CD14-positive monocyte (primary cell): ENCODE measurements around the gene HS6ST3. TPM values are rescaled to one million over a fixed set of nuclear protein-coding genes. Genes with fewer than 3 reads are reported as not detected.

Source experiments
- DNase-seq, 3 donors: peaks; one replicate each; pipeline ENCODE4 v3.0.0-alpha.2; 2011 to 2022
- H2AFZ ChIP-seq: 2 replicates; pipeline ENCODE4 v1.6.0; 2012; ENCODE audit warnings: mild to moderate bottlenecking, low read depth, low read length, inconsistent platforms; ENCODE audit not compliant: insufficient read depth, poor library complexity, severe bottlenecking
- H3K27ac ChIP-seq, 2 donors: 1 replicate in 1 of 2; 2 replicates in 1 of 2; pipeline ENCODE4 v1.5.1; 2012 to 2013; ENCODE audit warnings: low read length in 2 of 2, control low read depth in 1 of 2, inconsistent platforms in 1 of 2, low read depth in 1 of 2, mild to moderate bottlenecking in 1 of 2
- H3K27me3 ChIP-seq, 2 donors: one replicate each; pipeline versions ENCODE4 v1.6.0 to v1.6.1; 2011 to 2013; ENCODE audit warnings: low read length in 2 of 2; ENCODE audit not compliant: control insufficient read depth in 2 of 2, insufficient read depth in 2 of 2
- H3K36me3 ChIP-seq, 2 donors: replicated peaks in 1 of 2; 1 replicate in 1 of 2; 2 replicates in 1 of 2; pipeline versions ENCODE4 v1.5.1 to v1.6.1; 2012 to 2013; ENCODE audit warnings: low read length in 2 of 2, control low read depth in 1 of 2, inconsistent platforms in 1 of 2, mild to moderate bottlenecking in 1 of 2; ENCODE audit not compliant: insufficient read depth in 2 of 2, control insufficient read depth in 1 of 2
- H3K4me1 ChIP-seq, 2 donors: 1 replicate in 1 of 2; 2 replicates in 1 of 2; pipeline versions ENCODE4 v1.5.1 to v1.6.1; 2012 to 2013; ENCODE audit warnings: low read length in 2 of 2, control low read depth in 1 of 2, inconsistent platforms in 1 of 2, mild to moderate bottlenecking in 1 of 2, moderate library complexity in 1 of 2; ENCODE audit not compliant: insufficient read depth in 2 of 2, control insufficient read depth in 1 of 2
- H3K4me2 ChIP-seq: replicated peaks from 2 replicates; pipeline ENCODE3; 2012; ENCODE audit warnings: low read length, moderate library complexity, mild to moderate bottlenecking; ENCODE audit not compliant: poor library complexity, severe bottlenecking; ENCODE audit errors: extremely low read depth
- H3K4me3 ChIP-seq, 3 experiments: fragments of 200-600 bp in 1 of 3; sonication (generic) in 1 of 3; replicated peaks in 1 of 3; 1 replicate in 2 of 3; 2 replicates in 1 of 3; pipeline ENCODE4 v1.5.1; 2011 to 2013; ENCODE audit warnings: low read length in 3 of 3, mild to moderate bottlenecking in 3 of 3, control low read depth in 2 of 3, low read depth in 2 of 3, inconsistent platforms in 1 of 3, moderate library complexity in 1 of 3
- H3K79me2 ChIP-seq: 2 replicates; pipeline ENCODE4 v1.6.0; 2012; ENCODE audit warnings: mild to moderate bottlenecking, control low read depth, inconsistent platforms, low read length, moderate library complexity; ENCODE audit not compliant: insufficient read depth
- H3K9ac ChIP-seq: 2 replicates; pipeline ENCODE4 v1.6.0; 2017; ENCODE audit warnings: low read length, mild to moderate bottlenecking; ENCODE audit not compliant: insufficient read depth, poor library complexity, severe bottlenecking
- H3K9me3 ChIP-seq, 2 donors: replicated peaks in 1 of 2; 1 replicate in 1 of 2; 2 replicates in 1 of 2; pipeline versions ENCODE4 v1.5.1 to v1.6.1; 2012 to 2013; ENCODE audit warnings: low read length in 2 of 2, control low read depth in 1 of 2; ENCODE audit not compliant: control insufficient read depth in 1 of 2, insufficient read depth in 1 of 2
- H4K20me1 ChIP-seq: 2 replicates; pipeline ENCODE4 v1.6.0; 2012; ENCODE audit warnings: mild to moderate bottlenecking, low read length, control low read depth, moderate library complexity; ENCODE audit not compliant: insufficient read depth
- H3K27ac Mint-ChIP-seq, 7 donors: one replicate each; pipeline ENCODE4 v1.8.0; 2020; ENCODE audit warnings: mild to moderate bottlenecking in 7 of 7, mixed read lengths in 7 of 7, moderate library complexity in 6 of 7, inconsistent platforms in 2 of 7
- H3K27me3 Mint-ChIP-seq, 3 donors: one replicate each; pipeline ENCODE4 v1.8.0; 2021 to 2022; ENCODE audit warnings: low read depth in 3 of 3, mild to moderate bottlenecking in 3 of 3, mixed read lengths in 3 of 3, moderate library complexity in 3 of 3, inconsistent platforms in 1 of 3
- H3K36me3 Mint-ChIP-seq, 2 donors: one replicate each; pipeline ENCODE4 v1.8.0; 2020; ENCODE audit warnings: mixed read lengths in 2 of 2, inconsistent platforms in 1 of 2, mild to moderate bottlenecking in 1 of 2
- H3K4me1 Mint-ChIP-seq: one replicate; pipeline ENCODE4 v1.8.0; 2020; ENCODE audit warnings: mild to moderate bottlenecking, mixed read lengths
- H3K4me3 Mint-ChIP-seq, 2 donors: one replicate each; pipeline ENCODE4 v1.8.0; 2020; ENCODE audit warnings: mild to moderate bottlenecking in 2 of 2, mixed read lengths in 2 of 2, moderate library complexity in 1 of 2
- H3K9me3 Mint-ChIP-seq, 7 donors: one replicate each; pipeline ENCODE4 v1.8.0; 2020 to 2022; ENCODE audit warnings: mixed read lengths in 7 of 7, mild to moderate bottlenecking in 6 of 7, moderate library complexity in 6 of 7, inconsistent platforms in 2 of 7
- intact Hi-C, 2 donors: fragments of 100-400 bp; cut with micrococcal nuclease; formaldehyde crosslinking; loops; one replicate each; pipeline versions ENCODE4 v1.15.0 to v1.15.1; 2023
- polyA plus RNA-seq, 3 donors: library from polyadenylated mRNA; depleted of rRNA in 1 of 3; unstranded in 2 of 3; stranded (reverse) in 1 of 3; fragments of 300-500 nt in 2 of 3; fragments of >200 nt in 1 of 3; fragmentation: Illumina TruSeq in 2 of 3; gene quantifications; 1 replicate in 2 of 3; 2 replicates in 1 of 3; pipeline ENCODE4 v1.2.3, GENCODE V29; 2012 to 2021
- TF ChIP-seq, protein P1 (sequence below): fragments of 200-600 bp; IDR thresholded peaks from one replicate; pipeline ENCODE4 v1.8.0; 2022; ENCODE audit warnings: antibody characterized with exemption, mild to moderate bottlenecking

HS6ST3 gene
- polyA plus RNA-seq, 3 donors, result not detected

DNA sequence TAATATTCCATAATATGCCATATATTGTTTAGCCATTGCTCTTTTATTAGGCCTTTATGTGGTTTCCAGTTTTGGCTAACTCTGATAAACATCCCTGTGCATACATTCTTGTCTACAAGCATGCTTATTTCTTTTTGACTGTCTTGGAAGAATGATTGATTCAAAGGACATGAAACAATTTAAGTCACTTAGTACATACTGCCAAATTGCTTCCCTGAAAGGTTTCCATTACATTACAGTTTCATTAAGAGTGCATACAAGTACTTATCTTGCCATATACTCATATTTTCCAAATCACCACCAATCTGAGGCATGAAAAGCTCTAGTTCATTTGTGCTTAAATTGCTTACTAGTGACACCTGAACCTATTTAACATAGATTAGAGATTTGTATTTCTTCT, 790.5 kb downstream of the HS6ST3 start:
- Histone ChIP-seq H3K4me2 (no peak overlapping the region), H3K27ac (no peak overlapping the region), H3K4me3 (no peak overlapping the region), H3K4me1 (no peaks in the 10 kb centered on the region), H4K20me1 (no peaks in the 10 kb centered on the region), H3K36me3 (no peaks in the 10 kb centered on the region), H3K27me3 (no peaks in the 10 kb centered on the region), H3K79me2 (no peaks in the 10 kb centered on the region), H3K9ac (no peak overlapping the region), H2AFZ (no peak overlapping the region), H3K9me3 (peaks cover 3 to 8% of the 10 kb centered on the region in 2 donors)
- intact Hi-C loops, result no loop called here
- no peak overlapping the region for H3K27ac Mint-ChIP-seq
- no peaks in the 10 kb centered on the region for H3K36me3 Mint-ChIP-seq
- H3K9me3 Mint-ChIP-seq, result peaks cover 4 to 17% (median 10%) of the 10 kb centered on the region in 7 donors
- H3K4me3 Mint-ChIP-seq, result no peak overlapping the region
- peaks cover 0 to 1% (median 0%) of the 10 kb centered on the region in 3 donors for H3K27me3 Mint-ChIP-seq
- DNase-seq, result no peak
- TF ChIP-seq, protein P1, sequence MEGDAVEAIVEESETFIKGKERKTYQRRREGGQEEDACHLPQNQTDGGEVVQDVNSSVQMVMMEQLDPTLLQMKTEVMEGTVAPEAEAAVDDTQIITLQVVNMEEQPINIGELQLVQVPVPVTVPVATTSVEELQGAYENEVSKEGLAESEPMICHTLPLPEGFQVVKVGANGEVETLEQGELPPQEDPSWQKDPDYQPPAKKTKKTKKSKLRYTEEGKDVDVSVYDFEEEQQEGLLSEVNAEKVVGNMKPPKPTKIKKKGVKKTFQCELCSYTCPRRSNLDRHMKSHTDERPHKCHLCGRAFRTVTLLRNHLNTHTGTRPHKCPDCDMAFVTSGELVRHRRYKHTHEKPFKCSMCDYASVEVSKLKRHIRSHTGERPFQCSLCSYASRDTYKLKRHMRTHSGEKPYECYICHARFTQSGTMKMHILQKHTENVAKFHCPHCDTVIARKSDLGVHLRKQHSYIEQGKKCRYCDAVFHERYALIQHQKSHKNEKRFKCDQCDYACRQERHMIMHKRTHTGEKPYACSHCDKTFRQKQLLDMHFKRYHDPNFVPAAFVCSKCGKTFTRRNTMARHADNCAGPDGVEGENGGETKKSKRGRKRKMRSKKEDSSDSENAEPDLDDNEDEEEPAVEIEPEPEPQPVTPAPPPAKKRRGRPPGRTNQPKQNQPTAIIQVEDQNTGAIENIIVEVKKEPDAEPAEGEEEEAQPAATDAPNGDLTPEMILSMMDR, result no peak
- H3K4me1 Mint-ChIP-seq, result no peaks in the 10 kb centered on the region

Other genes starting within 250 kb of the HS6ST3 start
- 1 to 10 TPM; 4.0 to 6.3 (median 5.6) TPM for gene UGGT2, start 36.7 kb upstream of the HS6ST3 start, polyA plus RNA-seq